ENCODE results near the gene COMMD1.

Gene COMMD1

DNA sequence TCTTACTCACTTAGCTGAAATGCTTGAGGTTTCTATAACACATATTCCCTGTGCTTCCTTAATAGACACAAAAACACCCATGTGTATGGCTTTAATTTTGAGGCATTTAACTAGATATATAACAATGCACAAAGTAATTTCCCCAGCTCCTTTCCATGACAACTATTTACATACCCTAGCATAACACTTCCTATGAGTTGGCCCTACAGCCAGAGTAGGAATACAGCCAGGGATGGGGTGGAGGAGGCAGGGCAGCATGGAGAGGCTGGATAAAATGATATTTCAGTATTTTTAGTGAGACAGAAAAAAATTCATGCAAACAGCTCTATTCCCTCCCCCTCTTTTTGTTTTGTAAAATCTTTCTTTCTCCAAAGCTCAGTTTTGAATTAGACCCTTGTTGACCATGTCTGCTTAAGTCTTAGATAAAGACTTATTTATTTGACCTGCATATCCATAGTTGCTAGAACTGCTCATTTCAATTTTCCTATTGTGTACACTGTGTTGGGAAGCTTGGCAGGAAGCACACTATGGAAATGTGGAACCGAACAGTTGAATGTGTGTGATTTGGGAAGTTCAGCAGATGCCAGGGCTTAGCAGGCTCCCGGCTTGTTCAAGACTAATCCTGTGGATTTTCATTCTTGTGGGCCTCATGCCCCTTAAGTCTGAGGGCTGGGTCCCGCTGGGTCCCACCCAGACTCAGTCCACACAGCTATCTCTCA lies 279.2 kb downstream of the COMMD1 start:
- DNase-seq = no peak
